Measurements from ENCODE around the gene R3HCC1L.

The R3HCC1L gene

GRCh38 chr10:98262571-98262970, 128.1 kb downstream of the R3HCC1L start:
- DNase-seq, result peak; percentile 20

- no peak for DNase-seq
These were observed 128.6 kb downstream of the R3HCC1L start for GRCh38 chr10:98263088-98263487.

GRCh38 chr10:98264378-98265065, 130.1 kb downstream of the R3HCC1L start:
- DNase-seq, result no peak

DNA sequence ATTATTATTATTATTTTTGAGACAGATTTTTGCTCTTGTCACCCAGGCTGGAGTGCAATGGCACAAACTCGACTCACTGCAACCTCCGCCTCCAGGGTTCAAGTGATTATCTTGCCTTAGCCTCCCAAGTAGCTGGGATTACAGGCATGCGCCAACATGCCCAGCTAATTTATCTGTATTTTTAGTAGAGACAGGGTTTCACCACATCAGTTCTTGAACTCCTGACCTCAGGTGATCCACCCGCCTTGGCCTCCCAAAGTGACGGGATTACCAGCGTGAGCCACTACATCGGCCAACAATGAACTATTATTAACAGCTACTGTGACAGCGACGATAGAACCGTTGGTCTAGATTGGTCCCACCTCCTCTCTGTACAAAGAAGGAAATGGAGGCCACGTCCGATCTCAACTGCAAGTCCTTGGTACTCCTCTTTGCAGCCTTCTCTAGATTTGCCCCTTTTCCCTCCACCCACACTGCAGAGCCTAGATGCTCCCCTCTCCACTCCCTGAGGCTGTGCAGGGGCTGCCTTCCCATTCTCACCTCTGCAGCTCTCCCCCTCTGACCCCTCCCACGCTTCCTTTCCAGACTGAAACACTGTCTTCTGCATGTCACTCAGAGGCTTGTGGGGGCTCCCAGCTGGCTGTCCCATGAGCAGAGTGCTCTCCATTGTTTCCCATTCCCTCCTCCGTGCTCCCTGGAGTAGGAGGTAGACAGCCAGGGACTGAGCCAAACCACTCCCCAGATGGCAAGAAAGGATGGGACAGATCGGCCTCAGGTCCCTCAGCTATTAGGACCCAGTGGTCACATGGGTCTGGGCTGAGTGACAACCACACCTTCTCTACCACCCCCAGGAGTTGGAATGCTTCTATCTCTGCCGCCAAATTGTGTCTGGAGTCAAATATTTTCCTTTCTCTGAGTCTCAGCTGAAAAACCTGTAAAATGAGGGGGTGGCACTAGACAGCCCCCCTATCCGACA, 131.2 kb downstream of the R3HCC1L start:
- no peak for DNase-seq

DNA sequence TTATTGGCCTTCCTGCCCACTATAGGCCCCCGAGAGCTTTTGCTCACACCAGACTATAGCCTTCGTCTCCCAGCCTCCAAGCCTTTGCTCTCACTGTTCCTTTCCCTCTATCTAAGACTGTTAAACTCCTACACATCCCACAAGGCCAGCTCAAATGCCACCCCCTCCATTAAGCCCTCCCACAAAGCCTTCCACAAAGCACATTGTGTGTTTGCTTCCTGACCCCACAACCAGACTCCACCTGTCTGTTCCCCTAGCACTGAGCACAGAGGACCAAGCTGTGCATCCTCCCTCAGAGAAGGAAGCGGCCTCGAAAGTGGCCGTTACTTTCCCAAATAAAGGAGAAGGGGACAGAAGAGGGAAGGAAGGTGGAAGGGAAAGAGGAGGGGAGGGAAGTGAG, 132.2 kb downstream of the R3HCC1L start:
- DNase-seq, result no peak

GRCh38 chr10:98267069-98267893, 132.8 kb downstream of the R3HCC1L start:
- peak; percentile 17 for DNase-seq

- peak; percentile 28 for DNase-seq
These were observed 133.6 kb downstream of the R3HCC1L start, which contains the start of gene LOXL4 for GRCh38 chr10:98267894-98268693. Gene LOXL4, minus strand, starts transcription at chr10:98268194. Its CDS starts 5,175 bp downstream, at chr10:98263019.

DNA sequence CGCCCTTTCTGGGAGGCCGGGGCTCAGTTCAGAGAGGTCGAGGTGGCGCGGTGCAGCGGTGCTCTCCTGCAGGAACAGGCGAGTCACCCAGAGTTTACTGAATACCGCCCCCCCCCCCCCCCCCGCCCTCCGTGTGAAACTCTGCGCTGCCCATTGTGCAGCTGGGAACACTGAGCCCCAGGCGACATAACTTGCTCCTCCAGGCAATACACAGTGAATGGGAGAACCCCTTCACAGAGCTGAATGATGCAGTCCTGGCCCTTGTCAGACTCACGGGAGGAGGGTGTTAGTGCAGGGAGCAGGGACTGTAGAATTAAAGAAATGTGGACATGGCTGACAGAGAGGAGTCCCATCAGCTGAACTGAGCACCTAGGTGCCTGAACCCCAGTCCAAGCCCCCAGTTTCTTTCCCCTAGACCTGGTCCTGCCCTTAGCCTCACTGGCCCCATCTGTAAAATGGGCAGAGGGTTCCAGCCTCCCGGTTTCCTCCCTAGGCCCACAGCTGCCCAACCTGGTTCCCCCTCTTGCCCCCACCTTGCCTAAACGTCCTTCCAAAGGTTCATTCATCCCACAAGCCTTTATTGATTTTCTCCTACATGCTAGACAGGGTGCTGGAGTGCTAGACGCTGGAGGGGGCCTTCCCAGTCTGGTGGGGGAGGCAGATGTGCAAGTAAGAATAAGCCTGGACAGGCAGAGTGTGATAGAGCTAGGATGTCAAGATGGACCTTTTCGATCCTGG, 134.4 kb downstream of the R3HCC1L start:
- DNase-seq, result peak; percentile 22

DNA sequence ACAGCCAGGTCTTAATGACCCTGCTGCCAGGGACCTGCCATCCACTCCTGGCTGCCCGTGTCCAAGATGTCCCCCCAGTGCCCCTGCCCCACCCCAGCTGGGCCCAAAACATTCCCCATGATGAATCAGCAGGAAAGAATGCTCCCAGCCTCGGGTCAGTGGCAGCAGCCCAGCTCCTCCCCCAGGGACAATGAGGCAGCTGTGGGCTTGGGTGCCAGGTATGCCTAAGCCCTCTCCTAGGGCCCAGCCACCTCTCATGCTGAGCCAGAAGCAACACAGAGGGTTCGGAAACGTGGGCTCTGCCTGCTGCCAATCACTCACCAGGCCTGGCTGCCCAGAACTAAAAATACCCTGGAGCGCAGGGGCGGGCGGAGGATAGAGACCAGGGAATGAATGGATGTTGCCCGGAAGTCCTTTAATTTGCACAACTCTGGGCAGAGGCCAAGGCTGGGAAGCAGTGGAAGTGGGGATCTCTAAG, 135.0 kb downstream of the R3HCC1L start:
- peak; percentile 50 for DNase-seq

GRCh38 chr10:98270073-98270740, 135.8 kb downstream of the R3HCC1L start:
- peak; percentile 53 for DNase-seq

DNA sequence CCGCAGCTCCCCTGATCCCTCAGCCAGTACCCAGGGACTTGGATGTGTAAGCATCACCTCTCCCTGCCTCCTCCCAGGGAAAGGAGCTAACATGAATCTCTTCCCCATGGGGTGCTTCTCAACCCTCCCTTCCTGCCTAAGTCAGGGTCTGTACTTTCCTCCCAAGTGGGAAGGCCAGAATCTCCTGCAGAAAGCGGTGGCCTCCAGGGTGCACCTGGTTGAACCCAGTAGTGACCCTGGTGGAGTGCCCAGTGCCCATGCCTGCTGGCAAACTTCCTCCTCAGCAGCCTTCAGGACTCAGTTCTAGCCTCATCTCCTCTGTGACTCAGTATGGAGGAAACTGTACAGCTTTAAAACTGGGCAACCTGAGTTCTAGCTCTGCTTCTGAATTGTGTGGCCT, 136.3 kb downstream of the R3HCC1L start:
- DNase-seq, result no peak

GRCh38 chr10:98272245-98272644, 137.8 kb downstream of the R3HCC1L start:
- DNase-seq, result no peak

GRCh38 chr10:98272656-98273055, 138.2 kb downstream of the R3HCC1L start:
- DNase-seq, result no peak

GRCh38 chr10:98273057-98273850, 138.8 kb downstream of the R3HCC1L start:
- no peak for DNase-seq

DNA sequence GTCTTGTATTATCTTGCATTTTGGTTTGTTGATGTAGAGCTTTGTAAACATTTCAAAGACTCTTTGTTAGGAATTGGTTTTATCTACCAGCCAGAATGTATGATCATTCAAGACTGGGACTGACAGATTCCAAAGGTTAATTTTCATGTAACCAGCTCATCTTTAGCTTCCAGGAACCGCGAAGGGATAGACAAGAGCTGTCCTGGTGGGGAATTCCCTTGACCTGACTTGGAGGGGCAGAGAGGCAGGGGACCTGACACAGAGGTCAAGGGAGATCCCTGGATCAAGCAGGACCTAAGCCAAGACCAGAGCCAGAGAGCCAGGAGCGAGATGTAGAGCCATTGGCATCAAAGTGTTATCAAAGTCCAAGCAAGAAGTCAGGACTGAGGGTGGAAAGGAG, 140.1 kb downstream of the R3HCC1L start:
- DNase-seq, result no peak

- no peak for DNase-seq
These were observed 141.9 kb downstream of the R3HCC1L start for GRCh38 chr10:98276311-98276710.

- no peak for DNase-seq
These were observed 151.0 kb downstream of the R3HCC1L start for GRCh38 chr10:98285416-98285815.

GRCh38 chr10:98286419-98286818, 152.0 kb downstream of the R3HCC1L start:
- DNase-seq, result no peak

- DNase-seq, result no peak
These were observed 152.9 kb downstream of the R3HCC1L start for GRCh38 chr10:98287321-98287720.

DNA sequence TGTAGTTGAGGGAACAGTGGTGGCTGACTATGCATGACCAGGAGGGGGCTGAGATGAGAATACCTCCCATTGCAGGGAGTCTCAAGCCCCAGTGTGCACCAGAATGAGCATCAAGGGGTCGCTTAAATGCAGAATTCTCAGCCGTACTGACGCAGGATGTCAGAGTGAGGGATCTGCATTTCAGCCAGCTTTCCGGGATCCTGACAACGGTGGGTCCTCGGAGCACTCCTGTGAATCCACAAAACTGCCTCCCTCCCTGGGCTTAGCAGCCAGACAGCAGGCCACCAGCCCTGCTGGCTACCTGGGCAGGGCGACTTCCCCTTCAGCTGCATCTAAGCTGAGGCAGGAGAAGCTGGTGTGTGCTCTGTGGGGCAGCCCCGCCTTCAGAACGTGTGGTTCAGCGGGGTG, 155.3 kb downstream of the R3HCC1L start:
- DNase-seq, result no peak
